Measurements from ENCODE around the gene BTBD19. TPM values are rescaled to one million over a fixed set of nuclear protein-coding genes. Genes with fewer than 3 reads are reported as not detected.
A peak's percentile ranks its signal among the peaks of the same experiment; 100 is the strongest.

The BTBD19 gene
- total and polyA plus RNA-seq, 2 of the 4 experiments (the other 2 are of a cell fraction) = 0.90 to 17.2 TPM

- 86% methylated on average over 8 of the region's 24 CpGs; no CpG with 5 or more reads in 1 of the 2 experiments for WGBS, 2 experiments (ENCODE audit: extremely low coverage in 2 of 2, insufficient read length in 1 of 2)
- no peaks in the 10 kb centered on the region for H3K9me1 ChIP-seq (ENCODE audit: insufficient read depth, low read length)
- H3K23ac ChIP-seq (ENCODE audit: low read depth, low read length) = no peak overlapping the region
- no peak overlapping the region for H2BK5ac ChIP-seq (ENCODE audit: low read depth, low read length, poor library complexity, severe bottlenecking)
- H3K4me2 ChIP-seq (ENCODE audit: low read depth, low read length) = no peak overlapping the region
- H3K27ac ChIP-seq (ENCODE audit: insufficient read depth, low read length) = no peak overlapping the region
- ATAC-seq (ENCODE audit: low read depth) (peak; percentile 28; the same call in 1 of the 2 replicates), DNase-seq (no peak)
- no peaks in the 10 kb centered on the region for H3K9me3 ChIP-seq (ENCODE audit: control insufficient read depth, insufficient read depth, low read length)
- H4K5ac ChIP-seq (ENCODE audit: low read depth, low read length) = no peak overlapping the region
- no TSS peak for BruUV-seq (replicated peaks)
- H2AK9ac ChIP-seq (replicated peaks; ENCODE audit: low read depth, low read length, poor library complexity) = no peak overlapping the region
- H3K4me3 ChIP-seq (ENCODE audit: insufficient read depth, low read depth, low read length) = no peak overlapping the region
- H3K14ac ChIP-seq (replicated peaks; ENCODE audit: low read depth, low read length) = no peak overlapping the region
- no peak overlapping the region for H2BK15ac ChIP-seq (ENCODE audit: low read depth, low read length)
- H4K91ac ChIP-seq (ENCODE audit: insufficient read depth, low read depth, low read length) = no peak overlapping the region
- no peak overlapping the region for H2BK120ac ChIP-seq (ENCODE audit: low read depth, low read length)
- intact Hi-C loops (cut with micrococcal nuclease) (no loop called here), dilution Hi-C loops (cut with HindIII; ENCODE audit: low sequenced_read_pairs, unreplicated experiment) (no loop called here), in situ Hi-C loops (cut with MboI; ENCODE audit: low sequenced_read_pairs) (no loop called here)
- TF ChIP-seq USF2 (IDR thresholded peaks at IDR 0.05; ENCODE audit: low read depth, low read length) = no peak
- no peak for TF ChIP-seq RCOR1 (IDR thresholded peaks at IDR 0.05; ENCODE audit: insufficient replicate concordance, low read length)
- TF ChIP-seq CEBPB (IDR thresholded peaks at IDR 0.05; ENCODE audit: low read depth, low read length) = no peak
- no peak for TF ChIP-seq BHLHE40 (IDR thresholded peaks at IDR 0.05; ENCODE audit: low read depth, low read length)
- TF ChIP-seq MAZ (IDR thresholded peaks at IDR 0.05; ENCODE audit: borderline replicate concordance, low read depth, low read length) = no peak
- TF ChIP-seq ELK1 (IDR thresholded peaks at IDR 0.05; ENCODE audit: borderline replicate concordance, low read depth, low read length) = no peak
- no peak for TF ChIP-seq FOS (IDR thresholded peaks at IDR 0.05; ENCODE audit: low read depth, low read length)
- no peak for TF ChIP-seq NFE2L2 (IDR thresholded peaks at IDR 0.05; ENCODE audit: low read depth, low read length)
- no peak for TF ChIP-seq POLR2A (IDR thresholded peaks at IDR 0.05; ENCODE audit: low read depth, low read length)
- no peak for TF ChIP-seq MXI1 (IDR thresholded peaks at IDR 0.05; ENCODE audit: borderline replicate concordance, low read depth, low read length)
- ChIA-PET POLR2A (ENCODE audit: unreplicated experiment) (no interaction called here), CTCF (interaction anchor here (1.6 kb wide), 1 partner anchor 18 kb away, joined by 3 read pairs; the partner anchor contains the start of gene BTBD19)
- no peak overlapping the region for H2AFZ ChIP-seq (replicated peaks; ENCODE audit: low read length, poor library complexity)
- no peak overlapping the region for H3K18ac ChIP-seq (ENCODE audit: low read depth, low read length)
- no peaks in the 10 kb centered on the region for H4K20me1 ChIP-seq (ENCODE audit: insufficient read depth, low read length)
- H2BK20ac ChIP-seq (ENCODE audit: low read depth, low read length) = no peak overlapping the region
- H3K27me3 ChIP-seq (ENCODE audit: control insufficient read depth, insufficient read depth, low read length) = no peaks in the 10 kb centered on the region
- no peak overlapping the region for H3K9ac ChIP-seq (ENCODE audit: low read depth, low read length)
- no peak overlapping the region for H4K8ac ChIP-seq (ENCODE audit: low read depth in 2 of 2, low read length in 2 of 2)
- no peaks in the 10 kb centered on the region for H3K79me1 ChIP-seq (ENCODE audit: low read depth in 1 of 2, low read length in 2 of 2)
- no peak overlapping the region for H2AK5ac ChIP-seq (ENCODE audit: low read depth, low read length)
- no peaks in the 10 kb centered on the region for H3K36me3 ChIP-seq (ENCODE audit: control insufficient read depth, insufficient read depth, low read length)
- no peaks in the 10 kb centered on the region for H3K4me1 ChIP-seq (ENCODE audit: control insufficient read depth, insufficient read depth, low read length)
- H3K4ac ChIP-seq (ENCODE audit: low read depth, low read length) = no peak overlapping the region
- no peak overlapping the region for H3K56ac ChIP-seq (ENCODE audit: extremely low read depth, insufficient read depth, low read length)
Observed at GRCh38 chr1:44826375-44827196, 18.3 kb downstream of the BTBD19 start.

All from IMR-90 (cell line).